Left ventricle myocardium inferior (tissue), 1 donor: ENCODE results near the gene NAA38. TPM values are rescaled to one million over a fixed set of nuclear protein-coding genes. Genes with fewer than 3 reads are reported as not detected.

Source experiments
- DNase-seq: peaks from one replicate; pipeline ENCODE4 v3.0.0-alpha.2; 2020
- H3K27ac ChIP-seq: fragments of 200-600 bp; replicated peaks from 2 replicates; pipeline ENCODE4 v1.8.0; 2021
- H3K27me3 ChIP-seq: fragments of 200-600 bp; 2 replicates; pipeline ENCODE4 v1.8.0; 2021; ENCODE audit warnings: low read depth
- H3K36me3 ChIP-seq: fragments of 200-600 bp; 2 replicates; pipeline ENCODE4 v1.8.0; 2021
- H3K4me1 ChIP-seq: fragments of 200-600 bp; 2 replicates; pipeline ENCODE4 v1.8.0; 2021
- H3K4me3 ChIP-seq: fragments of 200-600 bp; 2 replicates; pipeline ENCODE4 v1.8.0; 2021; ENCODE audit warnings: mild to moderate bottlenecking, moderate library complexity
- H3K9me3 ChIP-seq: fragments of 200-600 bp; replicated peaks from 2 replicates; pipeline ENCODE4 v1.8.0; 2021
- intact Hi-C: fragments of 100-400 bp; cut with micrococcal nuclease; formaldehyde crosslinking; loops from one replicate; pipeline ENCODE4 v1.11.0; 2022
- total RNA-seq: library from RNA; stranded (reverse); fragmentation: NEBNext Ultra II Directional; extraction: Animal tissue kit (Norgen Biotek cat#: 25700); gene quantifications from one replicate; pipeline ENCODE4 v1.2.1, GENCODE V29; 2021
- TF ChIP-seq, protein P1 (sequence below): fragments of 200-600 bp; IDR thresholded peaks from 2 replicates; pipeline ENCODE4 v1.8.0; 2021; ENCODE audit warnings: antibody characterized with exemption, mild to moderate bottlenecking, borderline replicate concordance
- donor health status: DM: no; HTN: yes; CAD: no; lungs with severe emphysema.

NAA38 gene
- total RNA-seq, 1 donor from 2014 or later: 89.8 TPM

GRCh38 chr17:7887038-7887481 lies 29.7 kb upstream of the NAA38 start:
- Histone ChIP-seq H3K27ac (peak overlapping the region; percentile 98), H3K36me3 (peaks cover 8% of the 10 kb centered on the region), H3K4me3 (peak overlapping the region; percentile 88), H3K4me1 (peaks cover 61% of the 10 kb centered on the region), H3K27me3 (no peaks in the 10 kb centered on the region), H3K9me3 (no peaks in the 10 kb centered on the region)
- TF ChIP-seq, protein P1, sequence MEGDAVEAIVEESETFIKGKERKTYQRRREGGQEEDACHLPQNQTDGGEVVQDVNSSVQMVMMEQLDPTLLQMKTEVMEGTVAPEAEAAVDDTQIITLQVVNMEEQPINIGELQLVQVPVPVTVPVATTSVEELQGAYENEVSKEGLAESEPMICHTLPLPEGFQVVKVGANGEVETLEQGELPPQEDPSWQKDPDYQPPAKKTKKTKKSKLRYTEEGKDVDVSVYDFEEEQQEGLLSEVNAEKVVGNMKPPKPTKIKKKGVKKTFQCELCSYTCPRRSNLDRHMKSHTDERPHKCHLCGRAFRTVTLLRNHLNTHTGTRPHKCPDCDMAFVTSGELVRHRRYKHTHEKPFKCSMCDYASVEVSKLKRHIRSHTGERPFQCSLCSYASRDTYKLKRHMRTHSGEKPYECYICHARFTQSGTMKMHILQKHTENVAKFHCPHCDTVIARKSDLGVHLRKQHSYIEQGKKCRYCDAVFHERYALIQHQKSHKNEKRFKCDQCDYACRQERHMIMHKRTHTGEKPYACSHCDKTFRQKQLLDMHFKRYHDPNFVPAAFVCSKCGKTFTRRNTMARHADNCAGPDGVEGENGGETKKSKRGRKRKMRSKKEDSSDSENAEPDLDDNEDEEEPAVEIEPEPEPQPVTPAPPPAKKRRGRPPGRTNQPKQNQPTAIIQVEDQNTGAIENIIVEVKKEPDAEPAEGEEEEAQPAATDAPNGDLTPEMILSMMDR: no peak
- intact Hi-C loops: no loop called here
- DNase-seq: no peak

GRCh38 chr17:7886227-7887037 lies 29.1 kb upstream of the NAA38 start:
- Histone ChIP-seq H3K27ac (peak overlapping the region; percentile 98), H3K4me3 (peak overlapping the region; percentile 88), H3K36me3 (peaks cover 4% of the 10 kb centered on the region), H3K4me1 (peaks cover 67% of the 10 kb centered on the region), H3K27me3 (no peaks in the 10 kb centered on the region), H3K9me3 (no peaks in the 10 kb centered on the region)
- no peak for DNase-seq
- TF ChIP-seq, protein P1: no peak
- intact Hi-C loops: no loop called here

GRCh38 chr17:7885367-7886226 lies 28.2 kb upstream of the NAA38 start:
- peak overlapping the region; percentile 98 for H3K27ac ChIP-seq
- peak; percentile 36 for DNase-seq
- peak overlapping the region; percentile 88 for H3K4me3 ChIP-seq
- H3K27me3 ChIP-seq: no peaks in the 10 kb centered on the region
- intact Hi-C loops: no loop called here
- TF ChIP-seq, protein P1: no peak
- peaks cover 72% of the 10 kb centered on the region for H3K4me1 ChIP-seq
- no peaks in the 10 kb centered on the region for H3K9me3 ChIP-seq
- peaks cover 3% of the 10 kb centered on the region for H3K36me3 ChIP-seq

GRCh38 chr17:7884581-7885366 lies 27.4 kb upstream of the NAA38 start:
- DNase-seq: no peak
- H3K4me1 ChIP-seq: peaks cover 67% of the 10 kb centered on the region
- H3K36me3 ChIP-seq: peaks cover 12% of the 10 kb centered on the region
- no peaks in the 10 kb centered on the region for H3K27me3 ChIP-seq
- peak overlapping the region; percentile 88 for H3K4me3 ChIP-seq
- H3K9me3 ChIP-seq: no peaks in the 10 kb centered on the region
- peak overlapping the region; percentile 98 for H3K27ac ChIP-seq
- intact Hi-C loops: no loop called here
- TF ChIP-seq, protein P1: no peak
